Caki2 (cell line): ENCODE measurements around the gene LRCH1. TPM values are rescaled to one million over a fixed set of nuclear protein-coding genes. Genes with fewer than 3 reads are reported as not detected.

Experiments used
- DNase-seq: peaks from one replicate; pipeline ENCODE4 v3.0.0-alpha.2; 2015; ENCODE audit warnings: low read depth
- in situ Hi-C: cut with HindIII; loops from 2 replicates; pipeline ENCODE4 v1.10.0; 2016; ENCODE audit warnings: low sequenced_read_pairs, low pct_unique_long_range_greater_than_20kb, mixed read lengths
- total RNA-seq: library from RNA; depleted of rRNA; stranded (reverse); fragments of >200 nt; shearing (Covaris generic); gene quantifications from 2 replicates; pipeline ENCODE4 v1.2.3, GENCODE V29; 2014; ENCODE audit warnings: low replicate concordance

Gene LRCH1
- total RNA-seq, 1 experiment from 2014 or later = 5.4 TPM

DNA sequence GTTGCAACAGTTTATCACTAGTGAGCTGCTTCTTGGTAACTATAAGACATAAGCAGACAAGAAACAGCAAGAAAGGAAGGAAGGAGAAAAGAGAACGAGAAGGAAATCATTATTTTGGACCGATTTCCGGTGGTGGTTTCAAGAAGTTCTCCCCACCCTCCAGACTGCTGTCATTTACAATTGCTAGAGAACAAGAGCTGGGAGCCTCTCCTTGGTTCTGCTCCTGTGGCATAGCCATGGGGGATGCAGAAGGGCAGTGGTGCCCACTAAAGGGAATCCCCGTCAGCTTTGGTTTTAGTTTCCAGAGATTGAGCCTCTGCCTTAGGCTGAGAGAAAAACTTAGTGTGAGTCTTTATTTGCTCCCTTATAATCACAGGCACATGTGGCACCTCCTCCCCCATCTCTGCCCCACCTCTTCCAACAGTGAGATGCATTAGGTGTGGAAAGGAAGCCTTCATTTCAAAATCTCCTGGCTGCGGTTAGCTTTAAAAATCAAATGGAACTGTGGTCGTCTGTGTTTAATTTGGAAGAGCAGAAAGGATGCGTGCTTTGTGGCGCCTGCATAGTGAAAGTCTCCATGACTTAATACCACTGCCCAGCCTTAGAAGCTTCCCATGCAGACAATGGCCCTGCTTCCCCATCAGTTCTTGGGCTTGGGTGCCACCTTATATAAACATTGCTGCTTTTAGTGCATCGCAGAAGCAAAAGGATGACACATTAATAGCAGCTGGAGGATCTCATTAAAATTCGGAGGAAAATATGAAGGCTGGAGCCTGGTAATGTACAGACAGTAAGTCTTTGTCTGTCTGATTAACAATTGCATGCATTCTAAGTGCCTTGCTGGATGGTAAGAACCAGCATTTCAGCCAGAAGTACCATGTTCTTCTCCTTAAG, 25.0 kb downstream of the LRCH1 start:
- no peak for DNase-seq
- in situ Hi-C loops = no loop called here

DNA sequence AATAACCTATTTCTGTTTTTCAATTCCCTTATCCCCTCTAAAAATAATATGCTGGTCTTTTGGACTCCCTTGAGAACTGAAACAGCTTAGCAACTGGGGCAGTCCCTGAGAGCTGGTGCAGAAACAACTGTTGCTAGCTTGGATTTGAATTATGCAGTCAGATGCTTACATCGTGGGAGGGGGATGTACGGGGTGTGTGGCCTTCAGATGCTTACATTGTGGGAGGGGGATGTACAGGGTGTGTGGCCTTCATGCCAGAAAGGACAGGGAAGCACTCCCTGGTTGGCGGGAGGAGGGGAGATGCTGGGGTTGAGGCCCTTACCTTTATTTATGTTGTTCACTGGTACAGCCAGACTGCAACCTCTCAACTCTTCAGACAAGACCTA, 25.6 kb downstream of the LRCH1 start:
- no peak for DNase-seq
- in situ Hi-C loops = no loop called here

GRCh38 chr13:46580362-46580839, 27.4 kb downstream of the LRCH1 start:
- DNase-seq = no peak
- in situ Hi-C loops = no loop called here

DNA sequence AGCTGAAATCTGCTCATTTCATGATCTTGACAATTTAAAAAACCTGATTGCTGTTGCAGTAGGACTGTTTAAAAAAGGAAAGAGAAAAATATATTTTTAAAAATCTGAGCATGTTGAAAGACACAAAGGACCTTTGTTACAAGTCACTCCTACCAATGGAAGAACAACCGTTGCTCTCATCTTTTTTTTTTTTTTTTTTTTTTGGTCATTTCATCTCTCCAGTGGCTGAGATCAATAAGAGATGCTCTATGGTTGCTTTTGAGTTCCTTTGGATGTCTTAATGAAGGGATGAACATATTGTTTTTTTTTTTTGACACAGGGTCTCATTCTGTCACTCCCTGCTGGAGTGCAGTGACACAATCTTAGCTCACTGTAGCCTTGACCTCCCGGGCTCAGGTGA, 29.2 kb downstream of the LRCH1 start:
- in situ Hi-C loops = no loop called here
- DNase-seq = no peak

GRCh38 chr13:46586751-46587514, 34.0 kb downstream of the LRCH1 start:
- in situ Hi-C loops = no loop called here
- peak; percentile 69 for DNase-seq

GRCh38 chr13:46587807-46588418, 34.9 kb downstream of the LRCH1 start:
- no peak for DNase-seq
- in situ Hi-C loops = no loop called here

DNA sequence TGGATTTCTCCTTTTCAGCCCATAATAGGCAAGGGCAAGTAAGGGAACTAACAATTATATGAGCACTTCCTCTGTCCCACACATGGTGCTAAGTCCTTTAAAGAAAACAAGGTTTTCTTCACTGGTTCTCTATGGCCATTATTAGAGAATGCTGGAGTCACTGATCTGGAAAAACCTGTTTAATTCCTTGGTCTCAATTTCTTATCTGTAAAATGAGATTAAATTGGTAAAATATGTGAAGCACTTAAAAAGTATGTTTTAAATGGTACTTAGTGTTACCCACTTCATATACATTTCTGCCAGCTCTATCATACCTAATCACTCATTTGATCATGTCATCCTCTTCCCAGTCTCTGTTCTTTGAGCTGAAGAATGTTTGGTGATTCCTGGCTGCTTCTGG, 39.4 kb downstream of the LRCH1 start:
- in situ Hi-C loops = no loop called here
- DNase-seq = no peak

- in situ Hi-C loops = no loop called here
- no peak for DNase-seq
Measured at GRCh38 chr13:46593398-46593797, 40.4 kb downstream of the LRCH1 start.

DNA sequence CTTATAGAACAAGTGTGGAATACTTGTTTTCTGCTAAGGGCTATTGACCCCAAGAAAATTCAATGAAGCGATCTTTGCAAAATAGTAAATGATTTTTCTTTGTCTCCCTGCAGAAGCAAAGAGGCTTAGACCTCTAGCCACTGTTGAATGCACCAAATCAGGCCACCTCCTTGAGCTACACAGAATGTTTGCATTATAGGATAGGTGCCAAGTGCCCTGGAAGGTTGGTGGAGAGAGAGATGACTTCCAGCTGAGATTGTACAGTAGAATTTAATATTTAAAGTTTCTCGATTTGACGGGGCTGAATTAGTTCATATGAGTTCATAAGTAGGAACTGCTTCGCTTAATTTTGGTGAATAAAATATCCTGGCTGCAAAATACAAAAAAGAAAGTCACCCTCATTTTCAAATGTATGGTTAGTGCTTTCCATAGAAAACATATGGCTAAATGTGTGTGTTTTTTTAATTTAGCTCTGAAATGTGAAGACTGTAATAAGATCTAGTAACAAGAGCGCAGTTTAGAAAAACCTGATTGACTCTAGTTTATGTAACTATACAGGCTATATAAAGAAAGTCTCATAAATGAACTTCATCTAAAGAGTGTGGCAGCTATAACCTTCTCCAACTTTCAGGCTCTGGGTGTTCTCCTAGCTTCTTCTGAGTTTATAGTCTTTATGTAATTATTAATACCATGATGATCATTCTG, 41.6 kb downstream of the LRCH1 start:
- in situ Hi-C loops = no loop called here
- DNase-seq = no peak

DNA sequence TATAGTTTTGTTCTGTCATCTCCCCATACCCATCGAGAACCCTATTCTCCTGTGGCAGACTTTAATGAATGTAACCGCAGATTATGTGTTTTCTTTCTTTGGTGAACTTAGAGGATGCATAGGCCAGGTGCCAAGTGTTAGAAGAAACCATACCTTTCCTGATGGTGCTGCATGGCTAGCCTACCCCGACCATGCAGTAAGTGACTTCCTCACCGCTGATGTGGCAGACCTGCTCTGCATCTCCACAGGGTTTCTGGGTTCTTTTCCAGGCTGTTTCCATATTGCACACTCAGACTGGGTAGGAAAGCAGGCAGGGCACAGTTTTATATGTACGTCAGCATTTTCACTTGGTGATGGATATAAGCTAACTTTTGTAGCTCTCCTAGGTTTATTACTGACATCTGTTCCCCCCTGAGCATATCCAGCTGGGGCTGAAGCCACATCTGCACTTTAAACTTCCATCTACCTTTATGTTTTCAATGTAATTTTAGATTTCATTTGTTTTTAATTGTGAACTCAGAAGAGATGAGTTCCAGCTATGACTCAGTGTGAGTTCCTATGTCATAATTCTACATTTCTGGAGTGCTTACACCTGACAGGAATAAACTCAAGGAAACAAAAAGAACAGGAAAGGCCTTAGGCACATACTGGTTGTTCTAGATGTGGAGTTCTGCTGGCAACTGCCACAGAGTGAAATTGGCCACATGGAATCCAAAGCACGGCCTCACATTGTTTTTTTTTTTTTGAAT, 42.3 kb downstream of the LRCH1 start:
- in situ Hi-C loops = no loop called here
- no peak for DNase-seq

GRCh38 chr13:46595885-46596275, 42.9 kb downstream of the LRCH1 start:
- in situ Hi-C loops = no loop called here
- DNase-seq = no peak

GRCh38 chr13:46596466-46596865, 43.5 kb downstream of the LRCH1 start:
- DNase-seq = no peak
- in situ Hi-C loops = no loop called here

DNA sequence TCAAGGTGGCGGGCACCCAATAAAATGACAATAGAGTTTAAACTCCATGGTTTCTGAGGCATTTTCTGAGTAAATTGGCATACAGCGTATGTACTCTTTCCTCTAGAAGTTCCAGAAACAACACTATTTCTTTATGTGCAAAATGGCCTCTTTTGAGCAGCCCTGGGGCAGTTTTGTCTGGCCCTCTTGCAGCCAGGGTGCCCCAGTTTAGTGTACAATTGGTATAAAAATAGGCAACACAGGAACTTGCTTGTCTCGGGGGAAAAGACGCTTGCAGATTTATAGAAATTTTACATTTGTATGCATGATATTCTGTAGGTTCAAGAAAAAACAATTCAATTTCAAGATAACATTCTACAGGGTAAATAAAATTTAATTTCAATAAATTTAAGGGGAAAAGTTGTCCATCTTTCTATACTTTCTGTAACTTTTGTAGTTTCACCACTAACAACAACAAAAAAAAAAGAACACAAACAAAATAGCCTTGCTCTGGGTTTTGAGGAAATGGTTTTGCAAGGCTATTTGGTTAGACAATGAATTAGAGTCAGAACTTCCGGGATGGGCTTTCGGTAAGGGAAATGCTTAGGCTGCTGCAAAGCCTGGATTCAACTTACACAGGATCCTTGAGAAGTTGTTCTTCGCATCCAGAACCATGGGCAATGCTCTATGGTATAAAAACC, 45.3 kb downstream of the LRCH1 start:
- in situ Hi-C loops = no loop called here
- no peak for DNase-seq

DNA sequence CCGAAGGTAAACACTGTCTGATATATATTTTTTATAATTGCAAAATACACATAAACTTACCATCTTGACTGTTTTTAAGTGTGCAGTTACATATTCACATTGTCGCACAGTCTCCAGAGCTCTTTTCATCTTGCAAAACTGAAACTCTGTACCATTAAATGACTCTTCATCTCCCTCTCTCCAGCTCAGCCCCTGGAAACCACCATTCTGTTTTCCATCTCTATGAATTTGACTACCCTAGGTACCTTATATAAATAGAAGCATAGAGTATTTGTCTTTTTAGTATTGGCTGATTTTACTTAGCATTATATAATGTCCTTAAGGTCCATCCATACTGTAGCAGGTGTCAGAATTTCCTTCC, 45.8 kb downstream of the LRCH1 start:
- no peak for DNase-seq

DNA sequence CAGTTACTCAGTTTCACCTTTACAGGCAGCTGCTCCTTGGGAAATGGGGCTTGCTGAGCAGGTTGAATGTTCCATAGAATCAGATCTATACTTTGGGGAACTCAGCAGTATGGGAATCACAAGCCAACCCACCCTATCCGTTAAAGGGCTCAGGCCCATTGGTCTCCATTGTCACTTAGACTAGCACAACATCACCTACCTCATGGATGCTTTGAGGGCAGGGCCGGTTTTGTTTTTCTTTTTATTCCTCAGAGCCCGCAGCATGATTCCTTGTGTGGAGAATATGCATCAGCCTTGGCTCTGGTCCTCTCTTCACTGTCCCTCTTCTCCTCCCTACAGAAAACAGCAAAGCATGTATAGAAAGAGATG, 48.0 kb downstream of the LRCH1 start:
- in situ Hi-C loops = no loop called here
- no peak for DNase-seq

More for the DNA sequence above, 45.8 kb downstream of the LRCH1 start:
- in situ Hi-C loops = no loop called here

DNA sequence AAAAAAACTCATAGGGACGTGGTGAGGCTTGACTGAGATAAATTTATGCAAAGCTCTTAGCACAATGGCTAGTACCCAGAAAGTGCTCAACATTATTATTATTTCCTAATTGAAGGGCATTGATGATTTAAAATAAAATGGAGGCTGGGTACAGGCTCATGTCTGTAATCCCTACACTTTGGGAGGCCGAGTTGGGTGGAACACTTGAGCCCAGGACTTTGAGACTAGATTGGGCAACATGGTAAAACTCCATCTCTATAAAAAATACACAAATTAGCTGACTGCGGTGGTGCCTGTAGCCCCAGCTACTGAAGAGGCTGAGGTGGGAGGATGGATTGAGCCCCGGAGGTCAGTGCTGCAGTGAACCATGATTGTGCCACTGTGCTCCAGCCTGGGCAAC, 49.6 kb downstream of the LRCH1 start:
- in situ Hi-C loops = no loop called here
- no peak for DNase-seq

DNA sequence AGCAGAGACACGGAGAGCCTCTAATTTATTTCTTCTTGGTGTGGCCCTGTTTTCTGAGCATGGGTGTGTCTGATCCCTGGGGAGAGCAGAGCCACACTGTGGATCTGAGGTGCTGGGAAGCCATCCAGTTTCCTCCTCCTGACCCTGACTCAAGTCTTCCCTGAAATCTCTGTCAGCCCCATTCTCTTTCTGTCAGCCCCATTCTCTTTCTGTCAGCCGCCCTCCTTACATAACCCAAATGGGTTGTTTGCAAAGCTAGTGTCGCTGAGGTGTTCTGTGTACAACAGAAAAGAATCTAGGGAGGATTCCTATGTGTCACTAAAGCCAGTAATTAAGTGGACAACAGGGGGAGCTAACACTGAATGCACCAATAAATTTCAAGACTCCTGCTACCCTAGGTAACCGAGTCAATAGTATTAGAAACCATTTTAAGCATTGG, 50.2 kb downstream of the LRCH1 start:
- in situ Hi-C loops = no loop called here
- peak; percentile 27 for DNase-seq
